HEK293 (cell line): ENCODE measurements around the gene TOM1L2.
A peak's percentile ranks its signal among the peaks of the same experiment; 100 is the strongest.

Experiments used
- CTCF ChIA-PET: fragments of 350-600 bp; formaldehyde crosslinking; extraction: SDS; loops from one replicate; lab custom pipeline; 2021; ENCODE audit warnings: antibody characterized with exemption; lab: Yijun Ruan, JAX
- POLR2A ChIA-PET: fragments of 300-600 bp; formaldehyde crosslinking; extraction: SDS; loops from one replicate; lab custom pipeline; 2020; ENCODE audit warnings: antibody characterized with exemption, inconsistent platforms; lab: Yijun Ruan, JAX
- H3K27ac ChIP-seq: fragments of 200-500 bp; sonication (Bioruptor generic); 2 replicates; pipeline ENCODE4 v1.5.1; 2014; ENCODE audit warnings: low read depth, low read length, control low read depth, inconsistent platforms; ENCODE audit errors: extremely low read depth
- H3K36me3 ChIP-seq, 2 experiments: fragments of 200-500 bp in 1 of 2; sonication (Bioruptor generic) in 1 of 2; 1 replicate in 1 of 2; 2 replicates in 1 of 2; pipeline ENCODE4 v1.5.1; 2014 to 2017; ENCODE audit warnings: inconsistent platforms in 2 of 2, low read length in 2 of 2; ENCODE audit not compliant: control insufficient read depth in 2 of 2, insufficient read depth in 1 of 2
- H3K4me1 ChIP-seq: fragments of 200-500 bp; sonication (Bioruptor generic); 2 replicates; pipeline ENCODE4 v1.5.1; 2014; ENCODE audit warnings: mild to moderate bottlenecking, low read length, inconsistent platforms; ENCODE audit not compliant: control insufficient read depth, insufficient read depth
- H3K4me3 ChIP-seq: 2 replicates; pipeline ENCODE4 v1.5.1; 2011; ENCODE audit warnings: low read depth, mild to moderate bottlenecking, control low read depth, low read length, moderate library complexity
- H3K9me3 ChIP-seq: fragments of 200-500 bp; sonication (Bioruptor generic); 2 replicates; pipeline ENCODE4 v1.5.1; 2014; ENCODE audit warnings: low read depth, low read length, inconsistent platforms; ENCODE audit not compliant: control insufficient read depth, insufficient read depth
- EGR2 ChIP-seq: fragments of 450-650 bp; formaldehyde crosslinking; IDR thresholded peaks from 2 replicates; pipeline ENCODE4 v1.5.1; 2016; ENCODE audit warnings: low read depth, missing biosample characterization, missing genetic modification characterization
- GLI4 ChIP-seq: fragments of 450-650 bp; formaldehyde crosslinking; IDR thresholded peaks from 2 replicates; pipeline ENCODE4 v1.5.1; 2016; ENCODE audit warnings: missing biosample characterization, missing genetic modification characterization
- ZBTB8A ChIP-seq: fragments of 450-650 bp; formaldehyde crosslinking; IDR thresholded peaks from 2 replicates; pipeline ENCODE4 v1.5.1; 2016; ENCODE audit warnings: missing biosample characterization, missing genetic modification characterization
- ZFHX2 ChIP-seq: fragments of 450-650 bp; formaldehyde crosslinking; conservative IDR thresholded peaks from 2 replicates; pipeline ENCODE4 v1.5.1; 2016; ENCODE audit warnings: missing biosample characterization, missing genetic modification characterization
- ZNF175 ChIP-seq: fragments of 450-650 bp; formaldehyde crosslinking; IDR thresholded peaks from 2 replicates; pipeline ENCODE4 v1.5.1; 2016; ENCODE audit warnings: missing biosample characterization, missing genetic modification characterization
- ZNF19 ChIP-seq: fragments of 450-650 bp; formaldehyde crosslinking; IDR thresholded peaks from 2 replicates; pipeline ENCODE4; 2016; ENCODE audit warnings: missing biosample characterization, missing genetic modification characterization, low read depth
- ZNF221 ChIP-seq: fragments of 450-650 bp; formaldehyde crosslinking; IDR thresholded peaks from 2 replicates; pipeline ENCODE4 v1.5.1; 2017; ENCODE audit warnings: missing biosample characterization, missing genetic modification characterization, borderline replicate concordance
- ZNF558 ChIP-seq: fragments of 450-650 bp; formaldehyde crosslinking; IDR thresholded peaks from 2 replicates; pipeline ENCODE4 v1.5.1; 2016; ENCODE audit warnings: missing biosample characterization, missing genetic modification characterization
- ZNF600 ChIP-seq: fragments of 450-650 bp; formaldehyde crosslinking; IDR thresholded peaks from 2 replicates; pipeline ENCODE4 v1.5.1; 2016; ENCODE audit warnings: missing biosample characterization, missing genetic modification characterization
- TF ChIP-seq, protein P1 (sequence below): fragments of 450-650 bp; formaldehyde crosslinking; IDR thresholded peaks from 2 replicates; pipeline ENCODE4 v1.5.1; 2016; ENCODE audit warnings: missing biosample characterization, missing genetic modification characterization
- TF ChIP-seq, protein P2 (sequence below): fragments of 450-650 bp; formaldehyde crosslinking; IDR thresholded peaks from 2 replicates; pipeline ENCODE4 v1.5.1; 2017; ENCODE audit warnings: missing biosample characterization, missing genetic modification characterization
- TF ChIP-seq, protein P3 (sequence below): fragments of 450-650 bp; formaldehyde crosslinking; IDR thresholded peaks from 2 replicates; pipeline ENCODE4 v1.5.1; 2016; ENCODE audit warnings: missing biosample characterization, missing genetic modification characterization

TOM1L2 gene

DNA sequence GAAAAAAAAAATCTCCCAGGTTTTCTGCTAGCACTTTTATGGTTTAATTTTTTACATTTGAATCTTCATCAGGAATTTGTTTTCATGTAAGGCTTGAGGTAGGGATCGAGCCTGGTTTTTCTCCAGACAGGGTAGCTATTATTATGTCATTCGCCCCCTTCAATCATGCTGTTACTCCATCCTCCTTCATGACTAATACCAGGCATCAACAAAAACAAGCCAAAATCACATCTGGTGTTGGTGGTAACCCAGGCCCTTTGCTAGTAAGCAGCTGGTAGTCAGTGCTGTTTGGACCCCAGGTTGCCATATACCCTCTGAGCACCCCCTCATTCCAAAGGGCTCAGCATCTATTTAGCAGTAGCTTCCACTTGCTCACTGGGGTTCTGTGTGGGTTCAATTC lies 30.0 kb upstream of the TOM1L2 start:
- ChIA-PET POLR2A (interaction anchor here (1.9 kb wide), 1 partner anchor 30 kb away, joined by 8 read pairs; the partner anchor contains the start of genes DRC3 and TOM1L2), CTCF (interaction anchor here (0.6 to 1.6 kb wide), 5 partner anchors 10 to 111 kb away, joined by 3 to 6 read pairs (median 4); no protein-coding TSS in a partner anchor)
- peaks cover 0 to 4% of the 10 kb centered on the region in 2 experiments; a peak in 1 of 3 replicates for H3K36me3 ChIP-seq
- TF ChIP-seq ZNF19 (tag by site-specific recombination): no peak
- H3K4me1 ChIP-seq: no peaks in the 10 kb centered on the region
- no peak overlapping the region for H3K4me3 ChIP-seq
- H3K27ac ChIP-seq: no peak overlapping the region
- no peaks in the 10 kb centered on the region for H3K9me3 ChIP-seq

DNA sequence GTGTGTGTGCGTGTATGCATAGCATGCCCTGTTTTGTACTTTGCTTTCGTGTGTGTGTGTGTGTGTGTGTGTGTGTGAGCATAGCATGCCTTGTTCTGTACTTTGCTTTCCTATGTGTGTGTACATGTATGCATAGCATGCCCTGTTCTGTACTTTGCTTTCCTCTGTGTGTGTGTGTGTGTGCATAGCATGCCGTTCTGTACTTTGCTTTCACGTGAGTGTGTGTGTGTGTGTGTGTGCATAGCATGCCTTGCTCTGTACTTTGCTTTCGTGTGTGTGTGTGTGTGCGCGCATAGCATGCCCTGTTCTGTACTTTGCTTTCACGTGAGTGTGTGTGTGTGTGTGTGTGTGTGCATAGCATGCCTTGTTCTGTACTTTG lies 27.8 kb upstream of the TOM1L2 start:
- POLR2A ChIA-PET: no interaction called here

DNA sequence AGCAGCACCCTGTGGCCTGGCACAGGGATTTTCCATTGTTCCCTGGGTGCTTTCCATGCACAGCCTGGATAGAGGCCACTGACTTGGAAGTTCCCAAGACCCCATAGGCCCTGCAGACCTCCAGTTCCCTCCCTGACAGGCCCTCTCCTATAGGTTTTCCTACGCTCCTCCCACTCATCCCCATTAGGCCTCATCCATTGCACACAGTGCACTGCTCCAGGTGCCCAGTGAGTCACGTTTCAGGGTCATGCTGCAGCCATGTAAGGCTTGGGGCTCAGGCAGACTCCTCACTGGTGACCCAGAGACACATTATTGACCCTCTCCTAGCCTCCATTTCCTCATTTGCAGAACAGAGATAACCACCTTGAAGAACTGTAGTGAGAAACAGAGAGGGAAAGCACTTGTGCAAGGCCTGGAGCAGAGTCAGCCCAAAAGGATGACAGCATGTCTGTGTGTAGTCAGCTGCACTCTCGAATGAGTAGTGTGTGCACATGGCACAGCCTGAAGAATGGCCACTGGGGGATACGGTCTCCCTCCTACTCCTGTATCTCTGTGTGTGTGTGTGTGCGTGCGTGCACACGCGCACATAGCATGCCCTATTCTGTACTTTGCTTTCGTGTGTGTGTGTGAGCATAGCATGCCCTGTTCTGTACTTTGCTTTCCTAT lies 27.3 kb upstream of the TOM1L2 start:
- TF ChIP-seq ZFHX2 (peak; percentile 47), EGR2 (0 out of 2 replicates have a peak, but pooled peaks have one; percentile 9), ZNF558 (no peak), ZNF175 (tag by site-specific recombination) (no peak), ZBTB8A (tag by site-specific recombination) (no peak), ZNF221 (tag by site-specific recombination) (no peak)
- TF ChIP-seq, protein P1, sequence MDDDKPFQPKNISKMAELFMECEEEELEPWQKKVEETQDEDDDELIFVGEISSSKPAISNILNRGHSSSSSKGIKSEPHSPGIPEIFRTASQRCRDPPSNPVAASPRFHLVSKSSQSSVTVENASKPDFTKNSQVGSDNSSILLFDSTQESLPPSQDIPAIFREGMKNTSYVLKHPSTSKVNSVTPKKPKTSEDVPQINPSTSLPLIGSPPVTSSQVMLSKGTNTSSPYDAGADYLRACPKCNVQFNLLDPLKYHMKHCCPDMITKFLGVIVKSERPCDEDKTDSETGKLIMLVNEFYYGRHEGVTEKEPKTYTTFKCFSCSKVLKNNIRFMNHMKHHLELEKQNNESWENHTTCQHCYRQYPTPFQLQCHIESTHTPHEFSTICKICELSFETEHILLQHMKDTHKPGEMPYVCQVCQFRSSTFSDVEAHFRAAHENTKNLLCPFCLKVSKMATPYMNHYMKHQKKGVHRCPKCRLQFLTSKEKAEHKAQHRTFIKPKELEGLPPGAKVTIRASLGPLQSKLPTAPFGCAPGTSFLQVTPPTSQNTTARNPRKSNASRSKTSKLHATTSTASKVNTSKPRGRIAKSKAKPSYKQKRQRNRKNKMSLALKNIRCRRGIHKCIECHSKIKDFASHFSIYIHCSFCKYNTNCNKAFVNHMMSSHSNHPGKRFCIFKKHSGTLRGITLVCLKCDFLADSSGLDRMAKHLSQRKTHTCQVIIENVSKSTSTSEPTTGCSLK: no peak
- no peak overlapping the region for H3K27ac ChIP-seq
- ChIA-PET POLR2A (no interaction called here), CTCF (no interaction called here)
- H3K4me1 ChIP-seq: no peaks in the 10 kb centered on the region
- no peaks in the 10 kb centered on the region for H3K36me3 ChIP-seq
- H3K4me3 ChIP-seq: no peak overlapping the region
- no peaks in the 10 kb centered on the region for H3K9me3 ChIP-seq

More for the DNA sequence above, 27.8 kb upstream of the TOM1L2 start:
- TF ChIP-seq GLI4 (tag by site-specific recombination) (0 out of 2 replicates have a peak, but pooled peaks have one; percentile 42), ZNF600 (tag by site-specific recombination) (peak; percentile 33; the same call in 1 of the 2 replicates)
- TF ChIP-seq, protein P2, sequence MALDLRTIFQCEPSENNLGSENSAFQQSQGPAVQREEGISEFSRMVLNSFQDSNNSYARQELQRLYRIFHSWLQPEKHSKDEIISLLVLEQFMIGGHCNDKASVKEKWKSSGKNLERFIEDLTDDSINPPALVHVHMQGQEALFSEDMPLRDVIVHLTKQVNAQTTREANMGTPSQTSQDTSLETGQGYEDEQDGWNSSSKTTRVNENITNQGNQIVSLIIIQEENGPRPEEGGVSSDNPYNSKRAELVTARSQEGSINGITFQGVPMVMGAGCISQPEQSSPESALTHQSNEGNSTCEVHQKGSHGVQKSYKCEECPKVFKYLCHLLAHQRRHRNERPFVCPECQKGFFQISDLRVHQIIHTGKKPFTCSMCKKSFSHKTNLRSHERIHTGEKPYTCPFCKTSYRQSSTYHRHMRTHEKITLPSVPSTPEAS (tag by site-specific recombination): peak; percentile 93
- TF ChIP-seq, protein P3, sequence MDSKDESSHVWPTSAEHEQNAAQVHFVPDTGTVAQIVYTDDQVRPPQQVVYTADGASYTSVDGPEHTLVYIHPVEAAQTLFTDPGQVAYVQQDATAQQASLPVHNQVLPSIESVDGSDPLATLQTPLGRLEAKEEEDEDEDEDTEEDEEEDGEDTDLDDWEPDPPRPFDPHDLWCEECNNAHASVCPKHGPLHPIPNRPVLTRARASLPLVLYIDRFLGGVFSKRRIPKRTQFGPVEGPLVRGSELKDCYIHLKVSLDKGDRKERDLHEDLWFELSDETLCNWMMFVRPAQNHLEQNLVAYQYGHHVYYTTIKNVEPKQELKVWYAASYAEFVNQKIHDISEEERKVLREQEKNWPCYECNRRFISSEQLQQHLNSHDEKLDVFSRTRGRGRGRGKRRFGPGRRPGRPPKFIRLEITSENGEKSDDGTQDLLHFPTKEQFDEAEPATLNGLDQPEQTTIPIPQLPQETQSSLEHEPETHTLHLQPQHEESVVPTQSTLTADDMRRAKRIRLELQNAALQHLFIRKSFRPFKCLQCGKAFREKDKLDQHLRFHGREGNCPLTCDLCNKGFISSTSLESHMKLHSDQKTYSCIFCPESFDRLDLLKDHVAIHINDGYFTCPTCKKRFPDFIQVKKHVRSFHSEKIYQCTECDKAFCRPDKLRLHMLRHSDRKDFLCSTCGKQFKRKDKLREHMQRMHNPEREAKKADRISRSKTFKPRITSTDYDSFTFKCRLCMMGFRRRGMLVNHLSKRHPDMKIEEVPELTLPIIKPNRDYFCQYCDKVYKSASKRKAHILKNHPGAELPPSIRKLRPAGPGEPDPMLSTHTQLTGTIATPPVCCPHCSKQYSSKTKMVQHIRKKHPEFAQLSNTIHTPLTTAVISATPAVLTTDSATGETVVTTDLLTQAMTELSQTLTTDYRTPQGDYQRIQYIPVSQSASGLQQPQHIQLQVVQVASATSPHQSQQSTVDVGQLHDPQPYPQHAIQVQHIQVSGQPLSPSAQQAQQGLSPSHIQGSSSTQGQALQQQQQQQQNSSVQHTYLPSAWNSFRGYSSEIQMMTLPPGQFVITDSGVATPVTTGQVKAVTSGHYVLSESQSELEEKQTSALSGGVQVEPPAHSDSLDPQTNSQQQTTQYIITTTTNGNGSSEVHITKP (tag by site-specific recombination): no peak
- no peaks in the 10 kb centered on the region for H3K9me3 ChIP-seq
- H3K4me1 ChIP-seq: no peaks in the 10 kb centered on the region
- H3K4me3 ChIP-seq: no peak overlapping the region
- H3K36me3 ChIP-seq: no peaks in the 10 kb centered on the region
- CTCF ChIA-PET: no interaction called here
- no peak overlapping the region for H3K27ac ChIP-seq
